ENCODE results near the gene SERBP1.
"Not testable (repeated sequence)": the region's sequence is repeated elsewhere in the genome, so short reads cannot be mapped to it uniquely, and the experiment has no call there.

The SERBP1 gene

DNA sequence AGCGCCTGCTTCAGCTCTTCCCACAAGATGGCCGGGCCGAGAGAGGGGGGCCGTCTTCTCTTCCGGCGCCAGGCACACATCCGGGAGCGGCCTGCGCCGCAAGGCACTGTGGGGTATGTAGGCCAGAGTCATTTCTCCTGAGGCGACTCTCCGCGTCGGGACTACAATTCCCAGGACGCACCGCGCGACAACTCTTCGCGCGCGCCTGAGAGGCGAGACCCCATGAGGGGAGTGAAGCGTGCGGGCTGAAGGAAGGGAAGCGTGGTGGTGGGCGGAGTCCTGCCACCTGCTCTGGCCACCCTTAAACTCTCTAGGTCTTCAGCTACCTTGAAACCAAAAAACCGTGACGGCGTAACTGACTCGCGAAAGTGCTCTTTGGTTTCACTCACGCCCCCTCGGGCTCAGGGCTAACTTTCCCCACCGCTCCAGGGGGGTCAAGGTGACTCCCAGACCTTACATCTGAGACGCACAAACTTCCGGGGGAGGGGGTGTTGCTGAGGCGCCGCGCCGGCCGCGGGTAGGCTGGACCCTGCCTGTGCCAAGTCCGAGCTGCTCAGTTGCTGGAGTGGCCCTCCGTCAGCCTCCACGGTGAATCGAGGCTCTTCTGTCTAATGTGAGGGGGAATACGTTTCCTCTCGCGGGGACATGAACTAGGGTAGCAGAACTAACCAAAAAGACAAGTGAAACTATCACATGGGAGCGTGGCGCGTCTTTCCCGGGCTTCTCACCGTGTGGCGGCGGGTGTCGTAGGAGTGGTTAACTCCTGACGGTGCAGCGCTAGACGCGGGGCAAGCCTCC, at the start of gene SERBP1:
Gene SERBP1, minus strand, starts transcription at position 45 of the 798 bp plus-strand sequence. CDS start 102 bp downstream, outside the sequence.
- peak; percentile 68 to 97 (median 93) for DNase-seq

- peak in 3 of 51 donors; percentile 3 to 38 (median 25) for DNase-seq
Observed at GRCh38 chr1:67479146-67479891, 49.1 kb upstream of the SERBP1 start.

DNA sequence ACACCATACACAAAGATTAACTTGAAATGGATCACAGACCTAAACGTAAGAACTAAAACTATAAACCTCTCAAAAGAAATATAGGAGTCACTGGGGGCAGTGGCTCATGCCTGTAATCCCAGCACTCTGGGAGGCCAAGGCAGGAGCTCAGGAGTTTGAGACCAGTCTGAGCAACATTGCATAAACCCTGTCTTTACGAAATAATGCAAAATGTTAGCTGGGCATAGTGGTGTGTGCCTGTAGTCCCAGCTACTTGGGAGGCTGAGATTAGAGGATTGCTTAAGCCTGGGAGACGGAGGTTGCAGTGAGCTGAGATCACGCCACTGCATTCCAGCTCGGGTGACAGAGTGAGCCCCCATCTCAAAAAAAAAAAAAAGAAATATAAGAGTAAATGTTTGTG, 46.7 kb upstream of the SERBP1 start:
- DNase-seq, result no peak

DNA sequence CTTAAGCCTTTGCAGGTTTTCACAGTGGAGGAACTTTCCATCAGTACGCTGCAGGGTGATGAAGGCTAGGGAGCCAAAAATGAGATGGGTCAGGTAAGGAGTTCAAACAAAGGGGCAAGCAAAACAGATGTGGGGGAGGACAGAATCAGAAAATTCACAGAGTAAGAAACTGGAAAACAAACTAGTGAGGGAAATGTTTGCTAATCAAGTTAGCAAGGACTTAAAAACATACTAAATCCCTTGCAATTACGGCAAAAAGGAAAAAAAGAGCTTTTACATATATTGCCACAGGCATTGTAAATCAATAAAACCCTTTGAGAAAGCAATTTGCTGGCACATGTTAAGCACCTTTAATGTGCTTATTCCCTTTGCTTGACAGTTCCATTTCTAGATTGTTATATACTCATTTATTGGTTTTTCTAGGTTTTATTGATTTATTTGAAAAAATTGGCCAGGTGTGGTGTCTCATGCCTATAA, 45.8 kb upstream of the SERBP1 start:
- DNase-seq, result no peak

- DNase-seq, result no peak
Observed at GRCh38 chr1:67472056-67472455, 41.9 kb upstream of the SERBP1 start.

DNA sequence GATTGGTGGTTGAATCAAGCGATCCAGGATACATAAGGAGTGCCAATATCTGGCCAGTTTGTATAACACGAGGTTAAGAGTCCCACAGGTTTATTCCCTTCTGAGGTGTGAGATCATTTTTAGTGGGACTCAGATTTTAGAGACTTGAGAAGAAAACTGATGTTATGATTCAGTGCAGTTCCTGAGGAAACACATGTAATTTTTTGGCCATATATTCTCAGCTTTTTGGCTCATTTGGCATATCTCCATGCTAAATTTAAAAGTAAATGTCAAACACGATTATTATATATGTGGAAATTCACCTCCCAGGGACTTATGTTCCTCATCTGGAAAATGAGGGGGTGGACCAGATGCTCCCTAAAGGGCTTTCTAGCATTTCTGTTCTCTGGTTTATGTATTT, 39.2 kb upstream of the SERBP1 start:
- DNase-seq, result no peak

DNA sequence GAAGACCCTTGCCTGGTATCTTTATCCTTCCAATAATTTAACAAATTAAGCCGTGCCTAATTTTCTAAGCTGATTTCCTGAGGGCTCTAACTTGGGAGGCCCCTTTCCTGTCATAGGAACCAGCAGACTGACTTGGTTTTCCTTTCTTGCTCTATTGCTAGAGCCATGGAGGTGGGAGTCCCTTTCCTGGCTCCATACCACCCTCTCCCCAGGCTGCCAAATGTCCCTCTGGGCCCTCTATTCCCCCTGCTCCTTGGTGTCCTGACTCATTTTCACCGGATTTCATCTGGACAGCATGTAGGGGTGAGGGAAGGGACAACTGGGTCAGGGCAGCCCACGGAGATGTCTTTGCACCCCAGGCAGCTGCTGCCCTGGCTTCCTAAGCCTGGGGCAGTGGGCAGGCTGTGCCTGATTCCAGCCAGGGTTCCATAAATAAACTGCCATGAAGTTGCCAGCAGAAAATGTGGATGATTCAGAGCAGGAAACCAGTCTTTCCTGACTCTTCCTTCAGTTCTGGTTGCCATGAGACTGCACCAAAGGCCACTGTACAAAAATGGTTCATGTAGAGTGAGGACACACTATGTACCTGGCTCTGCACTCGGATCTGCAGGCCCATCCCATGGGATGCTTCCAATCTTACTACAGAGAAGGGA, 38.0 kb upstream of the SERBP1 start:
- peak in 1 of 51 donors; percentile 14 for DNase-seq

- no peak for DNase-seq
Observed at GRCh38 chr1:67465375-67465774, 35.2 kb upstream of the SERBP1 start.

GRCh38 chr1:67464746-67465145, 34.5 kb upstream of the SERBP1 start:
- DNase-seq, result no peak

DNA sequence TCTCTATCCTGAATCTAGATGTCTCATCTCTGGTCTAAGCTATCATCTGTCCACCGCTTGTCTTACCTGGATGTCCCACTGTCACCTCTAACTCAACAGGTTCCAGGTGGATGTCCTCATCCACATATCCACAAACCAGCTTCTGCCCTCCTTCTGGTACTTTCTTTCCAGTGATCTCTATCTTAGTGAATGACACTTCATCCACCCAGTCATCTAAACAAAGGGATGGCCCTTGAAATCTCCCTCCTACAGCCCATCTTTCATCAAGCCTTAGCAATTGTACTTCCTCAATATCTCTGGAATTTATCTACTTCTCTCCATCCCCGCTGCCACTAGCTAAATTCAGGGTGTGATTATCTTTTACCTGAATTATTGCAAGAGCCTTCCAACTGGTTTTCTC, 33.9 kb upstream of the SERBP1 start:
- DNase-seq, result no peak

DNA sequence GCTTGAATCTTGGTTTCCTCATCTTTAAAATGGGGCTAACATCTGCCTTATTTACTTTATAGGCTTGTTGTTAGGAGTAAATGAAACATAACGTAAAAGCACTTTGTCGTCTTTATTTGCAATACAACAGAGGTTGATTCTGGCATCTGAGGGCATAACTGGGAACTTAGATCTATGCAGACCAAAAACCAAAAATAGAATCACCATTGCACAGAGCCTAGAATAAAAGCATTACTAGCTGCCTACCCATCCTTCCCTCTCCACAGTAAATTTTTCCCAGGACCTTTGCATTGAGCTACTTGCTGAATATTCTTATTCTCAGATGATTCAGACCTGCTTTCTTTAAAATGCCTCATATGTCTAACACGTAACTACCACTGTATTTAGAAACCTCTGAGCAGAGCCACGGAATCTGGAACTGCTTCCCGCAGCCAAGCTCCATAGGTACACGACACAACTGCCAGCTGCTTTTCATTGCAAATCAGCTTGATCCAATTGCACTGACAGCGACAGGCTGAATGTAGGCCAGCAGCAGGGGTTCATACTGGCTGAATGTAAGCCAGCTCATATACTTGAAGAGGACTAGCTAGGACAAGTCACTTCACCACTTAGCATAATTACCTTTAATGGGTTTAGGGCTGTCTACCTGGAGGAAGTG, 33.2 kb upstream of the SERBP1 start:
- DNase-seq, result peak in 1 of 51 donors; percentile 20

GRCh38 chr1:67460676-67461500, 30.7 kb upstream of the SERBP1 start:
- DNase-seq, result no peak

GRCh38 chr1:67459068-67459467, 28.9 kb upstream of the SERBP1 start:
- DNase-seq, result no peak

DNA sequence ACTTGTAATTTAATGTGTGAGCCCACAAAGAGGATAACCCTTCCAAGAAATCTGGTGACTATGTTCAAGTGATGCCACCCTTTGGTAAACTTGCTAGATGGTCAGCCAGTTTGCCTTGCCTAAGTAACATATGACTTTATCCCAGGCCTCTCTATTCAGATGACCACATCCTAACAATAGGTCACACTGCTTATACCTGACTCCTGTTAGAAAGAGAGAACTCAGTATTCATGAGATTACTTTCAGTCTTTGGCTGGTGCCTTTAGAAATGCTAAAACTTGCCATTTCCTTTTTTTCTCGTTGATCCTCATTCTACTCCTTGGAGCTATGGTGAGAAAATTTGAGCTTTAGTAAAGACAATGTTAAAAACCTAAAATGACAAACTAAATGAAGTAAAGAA, 28.5 kb upstream of the SERBP1 start:
- no peak for DNase-seq

DNA sequence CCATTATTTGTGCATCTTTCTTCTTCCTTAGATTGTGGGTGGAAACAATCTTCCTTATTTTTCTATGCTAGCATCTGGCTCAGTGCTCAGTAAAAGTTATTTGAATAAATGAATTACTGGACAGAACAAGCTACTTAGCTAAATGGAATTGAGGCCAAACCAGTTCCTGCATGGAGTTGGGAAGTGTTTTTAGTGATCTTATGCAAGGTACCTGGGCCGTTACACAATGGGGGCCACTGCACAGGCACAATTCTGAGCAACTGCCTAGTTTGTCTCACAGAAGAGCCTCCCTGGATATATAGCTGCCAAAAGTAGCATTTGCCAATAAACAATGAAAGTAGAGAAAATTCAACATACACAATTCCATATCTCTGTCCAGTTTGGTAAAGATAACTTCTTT, 27.0 kb upstream of the SERBP1 start:
- DNase-seq, result no peak

DNA sequence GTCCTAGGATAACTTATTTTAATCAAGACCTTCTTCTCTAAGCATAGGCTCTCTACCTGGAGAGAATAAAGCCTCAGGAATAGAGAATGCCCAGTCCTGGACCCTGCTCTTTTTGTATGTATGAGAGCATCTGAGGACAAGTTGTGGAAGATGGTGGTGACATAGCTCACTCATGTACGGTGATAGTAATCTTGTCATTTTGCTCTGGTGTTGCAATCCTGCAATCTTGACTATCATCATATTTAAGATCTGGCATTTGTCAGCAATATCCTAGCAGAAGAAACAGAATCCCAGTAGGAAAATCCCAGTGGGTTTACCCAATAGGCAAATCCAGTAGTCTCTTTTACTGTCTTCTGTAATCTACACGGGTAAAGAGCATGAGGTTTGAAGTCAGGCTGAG, 21.6 kb upstream of the SERBP1 start:
- DNase-seq, result no peak

DNA sequence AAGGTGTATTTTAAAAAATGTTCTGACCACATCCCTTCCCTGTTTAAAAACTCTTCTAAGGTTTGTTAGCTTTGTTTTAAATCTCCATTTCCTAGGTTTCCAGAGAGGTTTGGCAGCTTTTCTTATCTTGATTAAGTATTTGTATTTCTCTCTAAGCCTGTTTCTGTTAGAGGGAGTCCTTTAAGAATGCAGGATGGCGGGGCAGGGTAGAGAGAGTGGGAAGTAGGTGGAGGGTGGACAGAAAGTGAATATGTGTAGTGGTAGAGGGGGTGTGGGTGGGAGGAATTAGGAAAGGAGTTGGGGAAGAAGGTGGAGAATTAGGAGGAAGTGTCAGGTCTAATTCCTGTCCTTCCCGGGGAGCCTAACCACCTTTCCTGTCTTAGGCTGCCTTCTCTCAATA, 21.2 kb upstream of the SERBP1 start:
- no peak for DNase-seq

- DNase-seq, result no peak
Observed at GRCh38 chr1:67446893-67447292, 16.7 kb upstream of the SERBP1 start.

- not testable (repeated sequence) for DNase-seq
Observed at GRCh38 chr1:67446014-67446413, 15.8 kb upstream of the SERBP1 start.

- DNase-seq, result no peak
Observed at GRCh38 chr1:67441739-67442281, 11.6 kb upstream of the SERBP1 start.

Measured in hypothalamus (tissue), 51 donors.